H9 (cell line): ENCODE measurements around the gene BRPF1. TPM values are rescaled to one million over a fixed set of nuclear protein-coding genes. Genes with fewer than 3 reads are reported as not detected.

Experiments
- DNase-seq: peaks from one replicate; pipeline ENCODE4 v3.0.0-alpha.2; 2017
- H2AFZ ChIP-seq: one replicate; pipeline ENCODE4 v1.6.1; 2013; ENCODE audit warnings: mild to moderate bottlenecking, low read length, control low read depth, moderate library complexity
- H2AK5ac ChIP-seq: 2 replicates; pipeline ENCODE4 v1.6.1; 2013; ENCODE audit warnings: low read length, control low read depth, mixed read lengths; ENCODE audit not compliant: insufficient read length
- H2BK120ac ChIP-seq: one replicate; pipeline ENCODE4 v1.6.1; 2013; ENCODE audit warnings: low read depth, mild to moderate bottlenecking, low read length, control low read depth, inconsistent platforms; ENCODE audit not compliant: poor library complexity, severe bottlenecking
- H2BK12ac ChIP-seq: 2 replicates; pipeline ENCODE4 v1.6.1; 2013; ENCODE audit warnings: low read length, control low read depth, mixed read lengths, low read depth; ENCODE audit not compliant: insufficient read length
- H2BK15ac ChIP-seq: 2 replicates; pipeline ENCODE4 v1.6.1; 2013; ENCODE audit warnings: low read depth, low read length, control low read depth
- H2BK20ac ChIP-seq: one replicate; pipeline ENCODE4 v1.6.1; 2013; ENCODE audit warnings: low read depth, mild to moderate bottlenecking, low read length, control low read depth, inconsistent platforms; ENCODE audit not compliant: poor library complexity, severe bottlenecking
- H2BK5ac ChIP-seq: 2 replicates; pipeline ENCODE4 v1.6.1; 2013; ENCODE audit warnings: low read length, control low read depth, mixed read lengths; ENCODE audit not compliant: insufficient read length
- H3K14ac ChIP-seq: 2 replicates; pipeline ENCODE4 v1.6.1; 2013; ENCODE audit warnings: low read length, control low read depth; ENCODE audit not compliant: insufficient read depth
- H3K18ac ChIP-seq: 2 replicates; pipeline ENCODE4 v1.6.1; 2013; ENCODE audit warnings: low read depth, mild to moderate bottlenecking, mixed read lengths, low read length, control low read depth; ENCODE audit not compliant: insufficient read length
- H3K23ac ChIP-seq: 2 replicates; pipeline ENCODE4 v1.6.1; 2013; ENCODE audit warnings: low read length, control low read depth, mixed read lengths, low read depth; ENCODE audit not compliant: insufficient read length
- H3K23me2 ChIP-seq: 2 replicates; pipeline ENCODE4 v1.6.1; 2013; ENCODE audit warnings: low read depth, mild to moderate bottlenecking, mixed read lengths, low read length, control low read depth; ENCODE audit not compliant: insufficient read length, poor library complexity, severe bottlenecking
- H3K27ac ChIP-seq: 2 replicates; pipeline ENCODE4 v1.5.1; 2013; ENCODE audit warnings: low read length, control low read depth, mixed read lengths, low read depth; ENCODE audit not compliant: insufficient read length
- H3K27me3 ChIP-seq: 2 replicates; pipeline ENCODE4 v1.6.1; 2013; ENCODE audit warnings: low read length, control low read depth, inconsistent platforms; ENCODE audit not compliant: insufficient read depth
- H3K4ac ChIP-seq: 2 replicates; pipeline ENCODE4 v1.6.1; 2013; ENCODE audit warnings: low read depth, mild to moderate bottlenecking, control low read depth, inconsistent platforms, low read length, moderate library complexity
- H3K4me1 ChIP-seq: 2 replicates; pipeline ENCODE4 v1.6.1; 2013; ENCODE audit warnings: low read length, control low read depth, inconsistent platforms; ENCODE audit not compliant: insufficient read depth
- H3K4me2 ChIP-seq: 2 replicates; pipeline ENCODE4 v1.6.1; 2013; ENCODE audit warnings: low read length, control low read depth, mixed read lengths; ENCODE audit not compliant: insufficient read length, insufficient read depth
- H3K56ac ChIP-seq: 2 replicates; pipeline ENCODE4 v1.6.1; 2013; ENCODE audit warnings: low read depth, mild to moderate bottlenecking, mixed read lengths, low read length, control low read depth; ENCODE audit not compliant: insufficient read length
- H3K79me1 ChIP-seq: 2 replicates; pipeline ENCODE4 v1.6.1; 2013; ENCODE audit warnings: low read depth, mild to moderate bottlenecking, moderate library complexity, low read length, control low read depth, inconsistent platforms; ENCODE audit not compliant: insufficient read depth, poor library complexity, severe bottlenecking
- H3K79me2 ChIP-seq: 2 replicates; pipeline ENCODE4 v1.6.1; 2013; ENCODE audit warnings: low read length, control low read depth, inconsistent platforms; ENCODE audit not compliant: insufficient read depth
- H3K9ac ChIP-seq: 2 replicates; pipeline ENCODE4 v1.6.1; 2013; ENCODE audit warnings: low read length, control low read depth, mixed read lengths; ENCODE audit not compliant: insufficient read length; ENCODE audit errors: extremely low read depth
- H3K9me3 ChIP-seq: one replicate; pipeline ENCODE4 v1.6.1; 2013; ENCODE audit warnings: low read depth, low read length, inconsistent platforms; ENCODE audit not compliant: control insufficient read depth
- H3T11ph ChIP-seq: one replicate; pipeline ENCODE4 v1.6.1; 2013; ENCODE audit warnings: mild to moderate bottlenecking, low read length, control low read depth, inconsistent platforms
- H4K20me1 ChIP-seq: one replicate; pipeline ENCODE4 v1.6.1; 2013; ENCODE audit not compliant: control insufficient read depth, insufficient read length, insufficient read depth
- H4K5ac ChIP-seq: 2 replicates; pipeline ENCODE4 v1.6.1; 2013; ENCODE audit warnings: low read depth, mild to moderate bottlenecking, mixed read lengths, low read length, control low read depth; ENCODE audit not compliant: insufficient read length
- H4K8ac ChIP-seq: replicated peaks from 2 replicates; pipeline ENCODE4 v1.6.1; 2013; ENCODE audit warnings: low read length, control low read depth, mixed read lengths, low read depth; ENCODE audit not compliant: insufficient read length
- H4K91ac ChIP-seq: 2 replicates; pipeline ENCODE4 v1.6.1; 2013; ENCODE audit warnings: low read depth, mild to moderate bottlenecking, moderate library complexity, mixed read lengths, low read length, control low read depth; ENCODE audit not compliant: insufficient read length
- H3K27ac Mint-ChIP-seq, 3 experiments: 2 replicates in 2 of 3; 3 replicates in 1 of 3; pipeline ENCODE4 v1.8.0; 2020 to 2021; ENCODE audit warnings: mixed read lengths in 3 of 3, mild to moderate bottlenecking in 1 of 3, moderate library complexity in 1 of 3
- H3K27me3 Mint-ChIP-seq: 2 replicates; pipeline ENCODE4 v1.8.0; 2021; ENCODE audit warnings: low read depth, mild to moderate bottlenecking, moderate library complexity, mixed read lengths
- H3K36me3 Mint-ChIP-seq, 3 experiments: 2 replicates in 2 of 3; 3 replicates in 1 of 3; pipeline ENCODE4 v1.8.0; 2020 to 2021; ENCODE audit warnings: low read depth in 3 of 3, mixed read lengths in 3 of 3; ENCODE audit not compliant: insufficient read depth in 1 of 3
- H3K4me1 Mint-ChIP-seq, 2 experiments: 2 replicates each; pipeline ENCODE4 v1.8.0; 2020; ENCODE audit warnings: mixed read lengths in 2 of 2
- H3K4me3 Mint-ChIP-seq, 2 experiments: 2 replicates in 1 of 2; 3 replicates in 1 of 2; pipeline ENCODE4 v1.8.0; 2020 to 2021; ENCODE audit warnings: mild to moderate bottlenecking in 2 of 2, mixed read lengths in 2 of 2, moderate library complexity in 1 of 2
- H3K9me3 Mint-ChIP-seq, 2 experiments: 2 replicates in 1 of 2; 3 replicates in 1 of 2; pipeline ENCODE4 v1.8.0; 2020; ENCODE audit warnings: mild to moderate bottlenecking in 2 of 2, mixed read lengths in 2 of 2, moderate library complexity in 1 of 2
- CTCF ChIP-seq: fragments of 200-600 bp; sonication (generic); conservative IDR thresholded peaks from 3 replicates; pipeline ENCODE4 v1.8.0; 2021; ENCODE audit warnings: antibody characterized with exemption, mild to moderate bottlenecking
- WGBS: extraction: QIAGEN DNeasy Blood & Tissue Kit; methylation state at CpG from one replicate; pipeline ENCODE4 v1.1.7; 2013; ENCODE audit warnings: missing lambda C conversion rate, low lambda C conversion rate, mixed read lengths; ENCODE audit not compliant: insufficient read length; ENCODE audit errors: extremely low coverage; 5-methylcytosine and 5-hydroxymethylcytosine counted together
- total RNA-seq: library from RNA; stranded (reverse); gene quantifications from 2 replicates; pipeline ENCODE4 v1.2.1, GENCODE V29; 2021

BRPF1 gene
- total RNA-seq, 1 experiment from 2014 or later = 38.6 TPM

DNA sequence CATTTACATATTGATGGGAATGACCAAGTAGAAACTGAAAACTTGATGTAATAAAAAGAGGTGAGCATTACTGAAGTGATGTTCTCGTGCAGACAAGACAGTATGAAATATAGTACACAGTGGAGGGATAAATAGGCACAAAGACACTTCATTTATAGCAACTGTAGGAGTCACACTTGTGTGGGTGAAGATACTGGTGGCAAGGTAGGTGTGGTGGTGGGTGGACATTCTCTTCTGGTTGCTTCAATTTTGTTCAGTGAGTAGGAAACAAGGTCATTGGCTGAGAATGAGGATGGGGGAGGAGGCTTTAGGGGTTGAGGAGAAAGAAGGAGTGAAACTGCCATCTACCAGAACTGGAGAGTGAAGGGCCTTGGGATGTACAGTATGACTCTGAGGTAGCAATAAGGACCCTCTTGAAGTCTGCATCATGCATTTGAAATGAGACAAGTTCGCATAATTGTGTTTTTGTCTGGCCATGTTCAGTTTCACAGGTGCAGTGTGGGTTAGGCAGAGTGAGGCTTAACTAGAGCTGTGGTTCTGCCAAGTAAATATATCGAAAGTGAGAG is 21.3 kb upstream of the BRPF1 start:
- no peak overlapping the region for H3K23ac ChIP-seq
- H2AK5ac ChIP-seq = no peak overlapping the region
- no peak overlapping the region for H2BK20ac ChIP-seq
- H4K20me1 ChIP-seq = no peaks in the 10 kb centered on the region
- H4K91ac ChIP-seq = no peak overlapping the region
- H3K14ac ChIP-seq = no peak overlapping the region
- H2BK5ac ChIP-seq = no peak overlapping the region
- no peak overlapping the region for H3K27ac ChIP-seq
- no peak overlapping the region for H3K18ac ChIP-seq
- no peak for TF ChIP-seq CTCF
- H4K5ac ChIP-seq = no peak overlapping the region
- no peak overlapping the region for H3K4ac ChIP-seq
- no peaks in the 10 kb centered on the region for H3K79me2 ChIP-seq
- no peak overlapping the region for H3K4me2 ChIP-seq
- H3T11ph ChIP-seq = no peak overlapping the region
- no peak overlapping the region for H2BK15ac ChIP-seq
- no peaks in the 10 kb centered on the region; the same call in 1 of the 2 replicates for H3K4me1 ChIP-seq
- no peaks in the 10 kb centered on the region for H3K79me1 ChIP-seq
- H2BK120ac ChIP-seq = no peak overlapping the region
- no CpG with 5 or more reads among the region's 3 CpGs for WGBS
- H3K9me3 Mint-ChIP-seq = no peaks in the 10 kb centered on the region
- no peaks in the 10 kb centered on the region for H3K23me2 ChIP-seq
- H3K9ac ChIP-seq = no peak overlapping the region
- no peak overlapping the region for H3K27ac Mint-ChIP-seq
- no peaks in the 10 kb centered on the region for H3K9me3 ChIP-seq
- DNase-seq = no peak
- H2BK12ac ChIP-seq = no peak overlapping the region
- no peaks in the 10 kb centered on the region for H3K36me3 Mint-ChIP-seq
- H4K8ac ChIP-seq = no peak overlapping the region
- no peak overlapping the region for H2AFZ ChIP-seq
- peaks cover 6 to 18% of the 10 kb centered on the region in 2 experiments for H3K4me1 Mint-ChIP-seq
- H3K27me3 ChIP-seq = no peaks in the 10 kb centered on the region
- H3K4me3 Mint-ChIP-seq = no peak overlapping the region
- no peak overlapping the region for H3K56ac ChIP-seq
- peaks cover 10% of the 10 kb centered on the region for H3K27me3 Mint-ChIP-seq
